ENCODE measurements around the gene PTCRA.
"Not testable (repeated sequence)": the region's sequence is repeated elsewhere in the genome, so short reads cannot be mapped to it uniquely, and the experiment has no call there.

PTCRA gene

DNA sequence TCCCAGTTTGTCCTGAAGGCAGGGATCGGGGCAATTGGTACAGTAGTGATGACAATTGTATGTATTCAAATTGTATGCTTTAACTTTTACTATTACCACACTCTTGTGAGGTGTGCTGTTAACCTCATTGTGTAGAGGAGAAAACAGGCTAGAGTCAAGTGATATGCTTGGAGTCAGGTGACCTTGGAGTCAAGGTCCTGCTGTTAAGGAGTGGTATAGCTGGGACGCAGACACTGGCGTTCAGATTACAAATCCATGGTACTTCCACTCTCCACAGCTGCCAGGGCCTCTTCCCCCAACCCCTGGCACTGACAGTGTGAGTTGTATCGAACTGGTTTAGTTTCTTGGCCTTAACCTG is 23.9 kb downstream of the PTCRA start:
- no peak for DNase-seq (ENCODE audit: low read depth in 2 of 2, low spot score in 1 of 2)

GRCh38 chr6:42940493-42941045 is 24.7 kb downstream of the PTCRA start:
- DNase-seq (ENCODE audit: low read depth in 2 of 2, low spot score in 1 of 2) = no peak

DNA sequence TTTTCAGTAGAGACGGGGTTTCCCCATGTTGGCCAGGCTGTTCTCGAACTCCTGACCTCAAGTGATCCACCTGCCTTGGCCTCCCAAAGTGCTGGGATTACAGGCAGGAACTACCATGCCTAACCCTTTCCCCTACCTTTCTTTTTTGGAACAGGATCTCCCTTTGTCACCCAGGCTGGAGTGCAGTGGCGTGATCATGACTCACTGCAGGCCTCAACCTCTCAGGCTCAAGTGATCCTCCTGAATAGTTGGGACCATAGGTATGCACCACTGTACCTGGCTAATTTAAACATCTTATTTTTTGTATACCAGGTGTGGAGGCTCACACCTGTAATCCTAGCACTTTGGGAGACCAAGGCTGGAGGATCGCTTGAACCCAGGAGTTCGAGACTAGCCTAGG is 25.5 kb downstream of the PTCRA start:
- DNase-seq (ENCODE audit: low read depth in 2 of 2, low spot score in 1 of 2) = not testable (repeated sequence)

GRCh38 chr6:42942444-42942843 is 26.6 kb downstream of the PTCRA start:
- DNase-seq (ENCODE audit: low read depth in 2 of 2, low spot score in 1 of 2) = no peak

GRCh38 chr6:42947950-42948349 is 32.1 kb downstream of the PTCRA start:
- DNase-seq (ENCODE audit: low read depth in 2 of 2, low spot score in 1 of 2) = no peak

GRCh38 chr6:42952389-42952788 is 36.5 kb downstream of the PTCRA start:
- DNase-seq (ENCODE audit: low read depth in 2 of 2, low spot score in 1 of 2) = no peak

GRCh38 chr6:42954405-42954804 is 38.6 kb downstream of the PTCRA start:
- DNase-seq (ENCODE audit: low read depth in 2 of 2, low spot score in 1 of 2) = not testable (repeated sequence)

DNA sequence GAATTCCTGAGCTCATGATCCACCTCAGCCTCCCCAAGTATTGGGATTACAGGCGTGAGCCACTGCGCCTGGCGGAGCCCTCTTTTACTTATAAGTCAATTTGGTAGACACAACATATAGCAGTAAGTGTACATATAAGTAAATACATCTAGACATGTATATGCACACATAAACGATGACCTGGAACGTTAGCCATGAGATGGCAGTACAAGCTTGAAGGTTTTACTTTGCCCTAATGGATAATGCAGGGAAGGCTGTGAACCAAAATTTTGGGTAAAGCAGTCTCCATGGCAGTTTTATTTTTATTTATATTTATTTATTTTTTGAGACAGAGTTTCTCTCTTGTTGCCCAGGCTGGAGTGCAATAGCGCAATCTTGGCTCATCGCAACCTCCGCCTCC is 42.3 kb downstream of the PTCRA start:
- no peak for DNase-seq (ENCODE audit: low read depth in 2 of 2, low spot score in 1 of 2)

DNA sequence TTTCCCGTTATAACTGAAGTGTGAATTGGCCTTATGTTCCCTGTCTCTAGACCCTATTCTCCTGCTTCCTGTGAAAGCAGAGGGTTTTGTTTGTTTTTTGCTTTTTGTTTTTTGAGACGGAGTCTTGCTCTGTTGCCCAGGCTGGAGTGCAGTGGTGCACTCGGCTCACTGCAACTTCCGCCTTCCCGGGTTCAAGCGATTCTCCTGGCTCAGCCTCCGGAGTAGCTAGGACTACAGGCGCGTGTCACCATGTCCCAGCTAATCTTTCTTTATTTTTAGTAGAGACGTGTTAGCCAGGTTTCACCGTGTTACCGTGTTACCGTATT is 44.0 kb downstream of the PTCRA start:
- DNase-seq (ENCODE audit: low read depth in 2 of 2, low spot score in 1 of 2) = no peak

DNA sequence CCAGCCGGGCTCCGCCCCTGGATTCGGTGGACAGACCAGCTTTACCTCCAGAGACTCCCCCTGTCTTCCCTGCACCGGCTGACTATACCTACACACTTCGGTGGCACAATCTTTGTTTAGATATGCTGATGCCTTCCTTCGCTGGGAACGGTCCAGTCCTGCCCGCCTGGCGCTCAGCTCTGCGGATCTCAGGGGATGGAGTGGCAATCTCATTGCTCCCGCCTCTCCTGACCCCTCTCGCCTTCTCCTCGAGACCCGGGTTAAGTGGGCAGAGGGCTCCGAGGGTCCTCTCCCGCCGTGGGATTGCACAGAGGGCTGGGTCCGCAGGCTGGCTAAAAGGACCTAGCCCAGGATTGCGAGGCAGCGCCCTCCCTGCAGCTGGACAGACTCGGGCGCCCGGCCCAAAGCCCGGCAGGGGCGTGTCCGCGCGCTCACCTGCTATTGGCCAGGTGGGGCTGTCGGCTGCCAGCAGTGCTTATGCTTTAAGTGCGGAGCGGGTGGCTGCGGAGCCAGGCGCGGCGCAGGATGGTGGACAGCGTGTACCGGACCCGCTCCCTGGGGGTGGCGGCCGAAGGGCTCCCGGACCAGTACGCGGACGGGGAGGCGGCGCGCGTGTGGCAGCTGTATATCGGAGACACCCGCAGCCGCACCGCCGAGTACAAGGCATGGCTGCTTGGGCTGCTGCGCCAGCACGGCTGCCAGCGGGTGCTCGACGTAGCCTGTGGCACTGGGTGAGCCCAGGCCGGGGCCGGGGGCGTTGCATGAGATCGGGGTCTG is 44.6 kb downstream of the PTCRA start, which contains the start of gene GNMT:
TSS of gene GNMT (plus strand) at position 512 of the 777 bp plus-strand sequence. CDS start at position 526, 14 bp downstream.
- no peak for DNase-seq (ENCODE audit: low read depth in 2 of 2, low spot score in 1 of 2)

GRCh38 chr6:42961020-42961470 is 45.2 kb downstream of the PTCRA start:
- no peak for DNase-seq (ENCODE audit: low read depth in 2 of 2, low spot score in 1 of 2)

- no peak for DNase-seq (ENCODE audit: low read depth in 2 of 2, low spot score in 1 of 2)
Measured at GRCh38 chr6:42962096-42962495, 46.2 kb downstream of the PTCRA start.

- DNase-seq (ENCODE audit: low read depth in 2 of 2, low spot score in 1 of 2) = no peak
Measured at GRCh38 chr6:42962502-42963178, 46.8 kb downstream of the PTCRA start.

- no peak for DNase-seq (ENCODE audit: low read depth in 2 of 2, low spot score in 1 of 2)
Measured at GRCh38 chr6:42963179-42963854, 47.5 kb downstream of the PTCRA start.

GRCh38 chr6:42963855-42964605 is 48.2 kb downstream of the PTCRA start:
- no peak for DNase-seq (ENCODE audit: low read depth in 2 of 2, low spot score in 1 of 2)

- DNase-seq (ENCODE audit: low read depth in 2 of 2, low spot score in 1 of 2) = no peak
Measured at GRCh38 chr6:42966571-42966970, 50.7 kb downstream of the PTCRA start.

- no peak for DNase-seq (ENCODE audit: low read depth in 2 of 2, low spot score in 1 of 2)
Measured at GRCh38 chr6:42967228-42967627, 51.4 kb downstream of the PTCRA start.

DNA sequence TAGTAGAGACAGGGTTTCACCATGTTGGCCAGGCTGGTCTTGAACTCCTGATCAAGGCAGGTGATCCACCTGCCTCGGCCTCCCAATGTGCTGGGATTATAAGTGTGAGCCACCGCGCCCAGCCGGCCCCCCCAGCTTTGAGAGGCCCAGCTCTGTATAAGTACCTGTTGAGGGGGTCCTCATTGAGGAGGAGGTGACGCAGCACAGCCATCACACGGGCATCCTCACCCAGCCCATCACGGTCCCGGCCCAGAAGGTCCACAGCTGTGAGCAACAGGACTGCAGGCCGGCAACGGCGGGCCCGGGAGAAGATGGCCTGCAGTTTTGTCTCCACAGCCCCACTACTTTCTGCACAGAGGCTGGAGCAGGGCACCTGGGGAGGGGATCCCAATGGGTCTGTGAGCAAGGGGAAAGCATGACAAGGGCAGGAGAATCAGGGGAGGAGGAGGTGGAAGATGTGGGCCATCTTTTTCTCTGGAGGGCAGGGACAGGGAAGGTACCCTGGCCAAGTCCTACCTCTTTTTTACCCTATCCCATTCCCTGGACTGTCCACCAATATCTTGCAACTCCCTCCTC is 52.4 kb downstream of the PTCRA start:
- no peak for DNase-seq (ENCODE audit: low read depth in 2 of 2, low spot score in 1 of 2)

DNA sequence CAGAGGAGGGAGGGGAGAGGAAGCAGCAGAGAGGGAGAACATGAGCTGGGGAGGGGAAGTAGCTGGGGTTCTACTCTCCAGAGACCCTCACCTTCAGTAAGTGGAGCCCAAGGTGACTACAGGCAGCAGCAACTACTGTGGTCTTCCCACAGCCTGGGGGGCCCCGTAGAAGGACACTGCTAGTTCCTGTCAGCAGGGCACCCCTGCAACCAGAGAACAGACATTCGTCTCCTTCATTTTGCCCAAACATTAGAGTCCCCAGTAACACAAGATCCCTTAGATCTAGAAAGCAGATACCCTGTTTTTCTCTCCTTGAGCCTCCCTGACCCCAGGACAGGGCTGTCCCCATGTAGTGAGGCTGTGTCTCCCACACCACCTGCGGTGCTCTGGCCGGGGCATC is 52.9 kb downstream of the PTCRA start:
- no peak for DNase-seq (ENCODE audit: low read depth in 2 of 2, low spot score in 1 of 2)

DNA sequence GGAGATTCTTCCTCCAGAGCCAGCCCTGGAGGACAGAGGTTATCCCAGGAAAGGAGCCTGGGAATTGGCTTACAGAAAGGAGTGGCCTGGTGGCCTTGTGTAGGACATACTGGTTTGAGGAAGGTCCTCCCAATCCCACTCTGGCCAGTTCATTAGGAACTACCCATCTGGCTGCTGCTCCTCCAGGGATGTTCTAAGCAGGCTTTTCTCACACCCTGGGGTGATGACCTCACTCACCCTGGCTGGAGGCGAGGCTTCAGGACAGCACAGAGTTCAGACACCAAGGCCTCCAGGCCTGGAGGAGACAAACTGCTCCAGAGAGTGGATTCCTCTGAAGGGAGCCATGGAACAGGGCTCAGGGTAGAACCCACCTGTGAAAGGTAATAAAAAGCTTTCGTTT is 53.6 kb downstream of the PTCRA start:
- DNase-seq (ENCODE audit: low read depth in 2 of 2, low spot score in 1 of 2) = no peak

DNA sequence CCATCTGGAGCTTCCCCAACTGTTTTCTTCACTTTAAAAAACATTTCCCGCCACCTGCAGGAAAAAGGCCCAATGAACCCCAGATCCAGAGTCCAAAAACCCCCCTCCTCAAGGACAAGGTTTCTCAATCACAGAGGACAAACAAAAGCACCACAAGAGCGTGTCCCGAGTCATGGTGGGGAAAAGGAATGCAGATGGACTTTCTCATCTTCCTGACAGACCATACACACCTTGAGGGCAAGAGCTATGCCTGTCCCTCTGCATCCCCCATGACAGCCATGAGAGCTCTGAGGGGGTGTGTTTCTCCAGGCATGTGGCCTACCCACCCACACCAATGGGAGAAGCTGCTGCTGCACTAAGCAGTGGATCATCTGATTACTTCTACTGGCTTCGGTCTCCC is 54.1 kb downstream of the PTCRA start:
- DNase-seq (ENCODE audit: low read depth in 2 of 2, low spot score in 1 of 2) = no peak

Data from stimulated activated CD8-positive, alpha-beta memory T cell treated with anti-CD3 and anti-CD28 coated beads, Interleukin-4, amount 100 ng/mL, for 1 hour (primary cell).